C4-2B (cell line): ENCODE measurements around the gene MAPK7.

Source experiments
- ZFX ChIP-seq: fragments of 450-650 bp; IDR thresholded peaks from 2 replicates; pipeline ENCODE4 v1.6.1; 2017
- TF ChIP-seq, protein P1 (sequence below): fragments of 450-650 bp; conservative IDR thresholded peaks from 2 replicates; pipeline ENCODE4 v1.5.1; 2017; ENCODE audit warnings: mild to moderate bottlenecking

DNA sequence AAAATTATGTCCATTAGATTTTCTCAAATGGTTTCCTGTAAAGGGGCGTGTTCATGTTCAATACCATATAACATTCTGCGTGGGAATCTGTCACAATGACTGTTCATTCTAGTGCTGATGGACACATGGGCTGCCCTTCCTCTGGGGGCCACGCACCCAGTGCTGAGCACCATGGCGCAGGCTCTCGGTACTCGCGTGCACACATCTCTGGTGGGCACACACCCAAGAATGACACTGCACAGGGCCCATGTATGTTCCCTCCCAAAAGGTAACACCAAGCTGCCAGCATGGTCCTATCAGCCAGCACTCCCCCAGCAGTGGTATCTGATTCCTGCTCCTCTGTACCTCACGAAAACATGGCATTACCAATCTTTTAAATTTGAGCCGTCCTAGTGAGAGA lies 29.5 kb upstream of the MAPK7 start:
- TF ChIP-seq, protein P1, sequence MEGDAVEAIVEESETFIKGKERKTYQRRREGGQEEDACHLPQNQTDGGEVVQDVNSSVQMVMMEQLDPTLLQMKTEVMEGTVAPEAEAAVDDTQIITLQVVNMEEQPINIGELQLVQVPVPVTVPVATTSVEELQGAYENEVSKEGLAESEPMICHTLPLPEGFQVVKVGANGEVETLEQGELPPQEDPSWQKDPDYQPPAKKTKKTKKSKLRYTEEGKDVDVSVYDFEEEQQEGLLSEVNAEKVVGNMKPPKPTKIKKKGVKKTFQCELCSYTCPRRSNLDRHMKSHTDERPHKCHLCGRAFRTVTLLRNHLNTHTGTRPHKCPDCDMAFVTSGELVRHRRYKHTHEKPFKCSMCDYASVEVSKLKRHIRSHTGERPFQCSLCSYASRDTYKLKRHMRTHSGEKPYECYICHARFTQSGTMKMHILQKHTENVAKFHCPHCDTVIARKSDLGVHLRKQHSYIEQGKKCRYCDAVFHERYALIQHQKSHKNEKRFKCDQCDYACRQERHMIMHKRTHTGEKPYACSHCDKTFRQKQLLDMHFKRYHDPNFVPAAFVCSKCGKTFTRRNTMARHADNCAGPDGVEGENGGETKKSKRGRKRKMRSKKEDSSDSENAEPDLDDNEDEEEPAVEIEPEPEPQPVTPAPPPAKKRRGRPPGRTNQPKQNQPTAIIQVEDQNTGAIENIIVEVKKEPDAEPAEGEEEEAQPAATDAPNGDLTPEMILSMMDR, result no peak
- TF ChIP-seq ZFX, result no peak
